Pons (tissue), 1 donor: ENCODE data around the gene EIF4G3.
"Not testable (repeated sequence)": the region's sequence is repeated elsewhere in the genome, so short reads cannot be mapped to it uniquely, and the experiment has no call there.

Experiments
- DNase-seq: peaks from one replicate; pipeline ENCODE4 v3.0.0-alpha.2; 2016; ENCODE audit warnings: low spot score

EIF4G3 gene

DNA sequence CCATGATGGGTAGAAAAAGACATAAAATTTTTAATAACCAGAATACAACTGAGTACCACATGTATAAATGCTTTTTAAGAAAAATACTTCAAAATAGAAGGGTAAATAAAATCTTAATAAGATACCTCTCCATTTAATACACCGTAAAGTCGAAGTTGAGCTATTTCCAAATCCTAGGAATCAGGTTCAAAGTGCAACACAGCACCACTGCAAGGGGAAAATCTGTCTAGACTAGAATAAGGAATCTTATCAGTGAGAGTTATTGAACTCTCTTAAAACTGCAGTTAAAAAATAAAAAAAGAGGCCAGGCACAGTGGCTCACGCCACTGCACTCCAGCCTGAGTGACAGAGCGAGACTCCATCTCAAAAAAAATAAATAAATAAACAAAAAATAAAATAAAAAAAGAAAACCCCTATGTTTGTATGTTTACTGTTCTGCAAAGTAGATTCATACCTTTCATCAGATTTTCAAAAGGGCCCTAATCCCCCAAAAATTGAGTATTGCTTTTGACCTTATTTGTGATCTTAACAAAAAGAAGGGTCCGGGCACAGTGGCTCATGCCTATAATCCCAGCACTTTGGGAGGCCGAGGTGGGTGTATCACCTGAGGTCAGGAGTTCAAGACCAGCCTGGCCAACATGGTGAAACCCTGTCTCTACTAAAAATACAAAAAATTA is 109.0 kb downstream of the EIF4G3 start:
- DNase-seq = no peak

DNA sequence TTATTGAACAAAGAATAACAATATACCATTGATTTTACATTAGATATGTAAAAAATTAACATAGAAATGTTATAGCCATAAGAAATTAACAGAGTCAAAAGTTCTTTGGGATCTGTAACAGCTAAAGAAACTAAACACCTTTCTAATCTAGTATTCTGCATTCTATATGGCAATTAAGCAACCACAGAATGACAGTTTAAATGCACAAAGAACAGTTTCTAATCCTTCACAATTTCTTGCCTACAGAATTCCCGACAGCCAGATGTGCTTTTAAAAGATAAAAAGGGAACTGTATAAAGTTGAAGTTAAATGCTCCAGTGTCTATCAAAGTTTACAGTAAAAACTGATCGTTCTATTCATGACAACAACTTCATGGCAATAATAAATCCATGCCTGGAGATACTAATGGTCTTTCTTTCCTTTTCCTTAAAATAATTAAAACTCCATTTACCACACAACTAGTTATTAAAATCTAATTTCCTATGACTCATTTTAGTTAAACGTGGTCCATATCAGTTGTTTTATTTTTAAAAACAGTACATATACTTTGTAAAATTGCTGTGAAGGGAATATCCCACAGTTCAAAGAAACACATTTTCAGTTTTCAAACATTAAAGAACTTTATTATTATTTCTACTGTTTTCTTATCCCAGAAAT is 110.2 kb downstream of the EIF4G3 start:
- no peak for DNase-seq

DNA sequence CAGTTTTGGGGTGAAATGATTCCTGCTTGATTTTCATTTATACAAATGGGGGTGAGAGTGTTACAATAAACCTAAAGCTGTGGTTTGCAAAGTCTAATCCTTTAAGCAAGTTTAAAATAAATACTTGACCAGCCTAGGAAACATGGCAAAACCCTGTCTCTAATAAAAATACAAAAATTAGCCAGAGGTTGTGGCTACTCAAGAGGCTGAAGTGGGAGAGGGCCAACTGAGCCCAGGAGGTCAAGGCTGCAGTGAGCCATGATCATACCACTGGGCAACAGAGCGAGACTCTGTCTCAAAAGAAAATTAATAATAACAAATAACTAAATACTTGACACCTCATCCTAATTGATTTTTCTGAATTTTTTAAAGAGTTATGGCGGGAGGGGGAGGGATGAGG is 110.8 kb downstream of the EIF4G3 start:
- DNase-seq = no peak

DNA sequence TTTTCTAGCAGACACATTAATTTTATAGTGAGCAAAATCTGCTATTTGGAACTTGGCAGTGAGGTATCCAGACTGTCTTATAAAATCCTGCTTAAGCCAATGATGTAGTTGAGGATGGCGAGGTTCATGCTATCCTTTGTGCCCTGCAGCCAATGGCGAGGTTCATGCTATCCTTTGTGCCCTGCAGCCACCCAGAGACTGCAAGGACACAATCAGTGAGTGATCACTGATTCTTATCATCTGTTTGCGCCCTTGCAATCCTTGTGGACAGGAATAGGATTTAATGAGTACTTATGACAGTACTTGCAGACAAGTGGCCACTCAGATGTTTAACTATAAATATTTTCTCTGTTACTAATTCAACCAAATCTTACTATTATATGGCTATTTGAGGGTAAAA is 112.6 kb downstream of the EIF4G3 start:
- no peak for DNase-seq

GRCh38 chr1:21060523-21060922 is 116.2 kb downstream of the EIF4G3 start:
- no peak for DNase-seq

- DNase-seq = no peak
Measured at GRCh38 chr1:21059021-21059420, 117.7 kb downstream of the EIF4G3 start.

DNA sequence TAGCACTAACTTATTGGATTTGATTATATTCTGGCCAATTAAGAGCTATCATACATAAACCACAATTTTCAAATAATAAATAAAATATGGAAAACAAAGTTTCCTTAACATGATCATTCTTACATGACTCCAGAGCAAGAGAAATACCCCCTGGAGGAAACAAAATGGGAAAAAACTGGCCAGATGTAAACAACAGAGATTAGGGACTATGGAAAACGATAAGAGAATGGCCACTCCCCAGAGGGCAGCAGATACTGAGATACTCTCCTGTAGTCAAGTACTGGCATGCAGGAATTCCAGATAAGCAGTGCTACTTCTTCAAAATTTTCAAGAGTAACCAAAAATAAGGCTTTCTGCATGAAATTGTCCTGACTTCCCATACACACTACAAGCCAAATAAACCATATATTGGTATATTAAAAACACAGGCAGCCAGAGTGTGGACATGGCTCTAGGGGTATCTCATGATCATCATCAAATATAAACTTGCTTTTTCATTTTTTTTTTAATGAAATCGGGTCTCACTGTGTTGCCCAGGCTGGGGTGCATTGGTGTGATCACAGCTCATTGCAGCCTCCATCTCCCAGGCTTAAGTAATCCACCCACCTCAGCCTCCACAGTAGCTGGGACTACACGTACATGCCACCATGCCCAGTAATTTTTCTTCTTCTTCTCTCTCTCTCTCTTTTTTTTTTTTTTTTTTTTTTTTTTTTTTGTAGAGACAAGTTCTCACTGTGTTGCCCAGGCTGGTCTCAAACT is 118.5 kb downstream of the EIF4G3 start:
- no peak for DNase-seq

- not testable (repeated sequence) for DNase-seq
Measured at GRCh38 chr1:21053189-21053928, 123.3 kb downstream of the EIF4G3 start.

DNA sequence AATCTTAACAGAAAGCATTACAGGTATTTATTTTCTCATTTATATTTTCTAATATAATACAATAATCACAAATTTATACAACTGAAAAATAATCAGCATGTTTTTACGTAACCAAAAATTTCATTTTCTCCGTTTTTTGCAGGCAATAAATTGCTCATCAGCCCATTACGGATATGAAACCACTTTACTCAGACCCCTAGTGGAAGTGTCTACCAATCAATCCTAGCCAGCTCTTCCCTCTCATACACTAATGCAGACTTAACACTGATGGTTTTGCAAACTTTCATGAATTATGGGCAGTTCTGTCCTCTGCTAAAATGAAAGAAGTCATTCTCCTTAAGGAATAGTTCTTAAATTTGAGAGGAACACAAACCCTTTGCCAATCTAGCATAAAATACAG is 124.7 kb downstream of the EIF4G3 start:
- no peak for DNase-seq

GRCh38 chr1:21051177-21051825 is 125.4 kb downstream of the EIF4G3 start:
- DNase-seq = no peak

DNA sequence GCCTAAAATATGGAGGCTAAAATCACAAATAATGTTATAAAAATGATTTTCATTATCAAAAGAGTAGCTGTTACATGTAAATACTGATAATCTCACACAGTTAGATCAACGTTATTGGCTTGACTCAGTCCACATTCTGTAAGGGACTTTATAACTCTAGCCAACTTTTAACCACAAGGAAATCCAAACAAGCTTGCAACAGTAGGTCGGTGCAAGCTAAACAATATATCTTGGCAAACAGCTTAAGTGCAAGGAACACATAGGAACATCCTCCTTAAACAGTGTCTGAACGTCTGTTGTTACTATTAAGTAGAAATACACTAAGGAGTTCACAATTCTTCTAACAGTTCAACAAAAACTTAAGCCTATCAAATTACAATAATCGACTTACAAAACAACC is 126.7 kb downstream of the EIF4G3 start:
- no peak for DNase-seq

- no peak for DNase-seq
Measured at GRCh38 chr1:21048462-21048861, 128.2 kb downstream of the EIF4G3 start.

GRCh38 chr1:21046132-21046531 is 130.6 kb downstream of the EIF4G3 start:
- DNase-seq = no peak

- no peak for DNase-seq
Measured at GRCh38 chr1:21045351-21045750, 131.3 kb downstream of the EIF4G3 start.

GRCh38 chr1:21042929-21043605 is 133.6 kb downstream of the EIF4G3 start:
- DNase-seq = no peak

DNA sequence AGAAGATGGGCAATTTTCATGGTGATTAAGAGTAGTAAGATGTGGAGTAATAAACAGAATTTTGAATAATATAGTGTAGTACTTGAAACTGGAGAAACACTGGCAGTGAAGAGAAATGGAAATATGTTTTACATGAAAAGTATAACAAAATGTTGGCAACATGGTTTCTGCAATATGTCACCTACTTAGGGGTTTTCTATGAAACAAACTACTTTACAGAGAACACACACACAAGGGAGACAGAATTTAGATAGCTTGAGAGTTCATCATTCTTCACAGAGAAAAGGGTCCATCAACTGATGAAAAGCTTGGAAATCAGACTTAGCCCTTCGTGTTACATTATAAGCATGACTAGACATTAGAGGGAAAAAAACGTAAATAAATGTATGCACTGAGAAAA is 135.2 kb downstream of the EIF4G3 start:
- DNase-seq = no peak

DNA sequence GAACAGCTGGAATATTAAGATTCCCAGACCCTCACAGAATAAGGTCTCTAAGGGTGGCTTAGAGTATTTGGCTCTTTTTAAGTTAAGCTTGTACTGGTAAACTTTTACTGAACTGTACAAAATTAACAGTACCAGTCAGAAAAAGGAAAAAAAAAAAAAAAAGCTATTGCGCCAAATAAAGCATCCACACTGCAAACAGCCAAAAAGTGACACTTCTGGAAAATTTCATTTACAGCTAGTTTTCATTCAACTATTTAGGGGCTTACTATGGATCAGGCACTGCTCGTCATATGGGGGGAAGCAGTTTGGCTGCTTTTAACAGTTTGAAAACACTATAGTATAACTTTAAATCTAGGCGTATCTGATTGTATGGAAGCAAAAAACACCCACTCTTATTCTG is 139.6 kb downstream of the EIF4G3 start:
- DNase-seq = no peak

GRCh38 chr1:21035794-21036193 is 140.9 kb downstream of the EIF4G3 start:
- DNase-seq = no peak

DNA sequence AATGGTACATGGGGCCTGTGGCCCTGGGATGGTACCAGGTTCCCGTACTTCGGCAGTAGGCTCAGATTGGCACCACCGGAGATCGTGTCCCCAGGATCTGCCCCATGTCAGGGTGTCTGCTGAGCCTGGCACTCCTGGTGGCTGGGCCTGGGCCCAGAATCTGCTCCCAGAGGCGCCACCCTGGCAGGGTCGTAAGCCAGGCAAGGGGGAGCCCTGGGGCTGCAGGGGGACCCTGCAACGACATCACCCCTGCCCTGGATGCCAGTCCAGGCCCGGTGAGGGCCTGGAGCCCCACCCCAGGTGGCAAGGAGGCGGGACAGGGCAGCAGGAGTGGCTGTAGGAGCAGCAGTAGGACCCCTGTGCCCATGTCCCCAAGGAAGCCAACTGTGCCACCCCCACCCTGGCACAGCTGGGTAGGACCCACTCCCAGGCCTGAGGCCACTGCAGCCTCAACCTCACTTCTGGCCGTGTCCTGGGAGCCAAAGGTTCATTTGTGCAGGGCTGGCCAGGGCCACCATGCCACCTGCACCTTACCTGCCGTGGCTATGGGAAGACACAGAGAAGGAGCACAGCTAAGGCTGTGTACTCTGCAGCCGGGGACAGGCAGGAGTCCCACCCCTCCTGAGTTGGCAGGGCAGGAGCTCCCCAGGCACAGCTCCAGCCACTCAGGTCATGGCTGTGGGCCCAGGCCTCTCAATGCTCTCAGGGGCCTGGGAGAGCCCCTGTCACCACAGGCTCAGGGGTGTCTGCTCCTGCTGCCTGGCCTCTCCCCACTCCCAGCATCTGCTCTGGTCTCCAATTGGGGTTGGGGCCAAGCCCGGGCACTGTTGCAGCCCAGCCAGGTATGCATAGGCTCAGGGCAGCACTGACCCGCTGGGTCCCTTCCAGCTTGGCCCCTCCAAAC is 141.7 kb downstream of the EIF4G3 start:
- no peak for DNase-seq

DNA sequence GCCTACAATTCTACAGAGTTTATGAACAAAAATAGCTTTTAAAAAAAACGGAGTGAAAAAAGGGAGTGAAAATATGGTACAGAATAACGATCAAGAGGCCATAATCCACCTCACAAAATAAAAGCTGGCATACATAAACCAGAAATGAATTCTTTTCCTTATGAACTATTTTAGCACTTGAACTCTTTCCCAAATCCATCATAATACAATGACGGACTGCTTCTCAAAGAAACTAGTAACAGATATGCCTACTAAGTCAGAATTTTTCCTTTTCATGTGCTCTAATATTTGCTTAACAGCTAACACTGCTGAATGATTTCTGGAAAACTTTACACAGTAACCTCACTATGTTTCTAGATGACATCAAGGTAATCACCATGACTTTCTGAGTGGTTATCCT is 144.0 kb downstream of the EIF4G3 start:
- DNase-seq = no peak
